Large intestine (tissue), 3 donors: ENCODE data around the gene ETS1. TPM values are rescaled to one million over a fixed set of nuclear protein-coding genes. Genes with fewer than 3 reads are reported as not detected.

ENCODE experiments used
- DNase-seq, 2 donors: peaks; one replicate each; pipeline versions ENCODE4 v3.0.0 to v3.0.0-alpha.2; 2013
- H3K27ac ChIP-seq: one replicate; pipeline ENCODE4 v1.5.1; 2013; ENCODE audit warnings: low read length
- H3K27me3 ChIP-seq: 2 replicates; pipeline ENCODE4 v1.6.1; 2013; ENCODE audit warnings: low read length; ENCODE audit not compliant: control insufficient read depth, insufficient read depth
- H3K36me3 ChIP-seq: 2 replicates; pipeline ENCODE4 v1.6.1; 2013; ENCODE audit warnings: low read length; ENCODE audit not compliant: control insufficient read depth, insufficient read depth
- H3K4me1 ChIP-seq: one replicate; pipeline ENCODE4 v1.6.1; 2013; ENCODE audit warnings: low read length; ENCODE audit not compliant: control insufficient read depth, insufficient read depth
- H3K4me3 ChIP-seq: one replicate; pipeline ENCODE4 v1.5.1; 2013; ENCODE audit warnings: low read length
- H3K9me3 ChIP-seq: one replicate; pipeline ENCODE4 v1.6.1; 2013; ENCODE audit warnings: mild to moderate bottlenecking, low read depth, low read length, moderate library complexity; ENCODE audit not compliant: control insufficient read depth
- WGBS: methylation state at CpG from one replicate; pipeline ENCODE4 v1.1.5; 2013; ENCODE audit warnings: low lambda C conversion rate; ENCODE audit not compliant: insufficient coverage; 5-methylcytosine and 5-hydroxymethylcytosine counted together
- polyA plus RNA-seq: library from polyadenylated mRNA; unstranded; fragments of 120-200 nt; gene quantifications from one replicate; pipeline ENCODE4 v1.2.1, GENCODE V29; 2013

ETS1 gene
- polyA plus RNA-seq, 1 donor = 40.8 TPM

DNA sequence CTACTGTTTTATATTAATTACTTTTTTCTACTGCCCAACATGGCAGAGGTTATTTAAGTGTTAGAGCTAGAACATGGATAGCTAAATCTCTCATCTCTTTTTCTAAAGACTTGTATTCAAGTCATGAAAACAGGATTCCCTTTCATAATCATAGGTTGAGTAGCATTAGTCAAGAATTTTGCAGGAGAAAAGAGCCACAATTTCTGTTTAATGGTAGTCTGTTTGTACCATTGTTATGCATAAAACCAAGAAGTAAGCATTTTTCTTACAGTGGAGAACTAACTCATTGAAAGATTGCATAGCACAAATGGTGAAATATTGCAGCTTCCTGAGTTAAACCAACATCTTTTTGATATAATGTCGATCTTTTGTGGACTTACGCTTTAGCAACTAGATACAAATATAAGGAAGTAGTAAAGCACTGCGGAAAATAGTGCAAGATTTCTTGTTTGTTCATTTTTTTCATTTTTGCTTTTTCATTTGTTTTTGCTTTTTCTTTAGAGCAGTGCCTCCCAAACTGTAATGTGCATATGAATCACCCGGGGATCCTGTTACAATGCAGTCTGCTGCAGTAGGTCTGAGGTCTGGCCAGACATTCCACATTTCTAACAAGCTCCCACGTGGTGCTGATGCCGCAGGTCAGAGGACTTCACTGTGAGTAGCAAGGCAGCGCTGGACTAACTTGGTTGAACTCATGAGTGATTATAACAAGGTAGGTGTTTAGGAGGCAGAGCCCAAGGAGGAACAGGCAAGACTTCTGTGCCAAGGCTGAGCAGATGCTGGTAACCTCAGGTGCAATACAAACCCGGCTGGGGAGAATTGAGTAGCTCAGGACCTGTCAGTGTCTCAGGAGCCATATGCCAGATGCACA is 4.6 kb downstream of the ETS1 start:
- no peak overlapping the region for H3K27ac ChIP-seq
- DNase-seq = no peak
- H3K36me3 ChIP-seq = no peaks in the 10 kb centered on the region
- no peak overlapping the region for H3K4me3 ChIP-seq
- H3K4me1 ChIP-seq = no peaks in the 10 kb centered on the region
- peaks cover 47% of the 10 kb centered on the region for H3K27me3 ChIP-seq
- H3K9me3 ChIP-seq = no peaks in the 10 kb centered on the region
- 33% methylated on average over 1 of the region's 8 CpGs for WGBS

DNA sequence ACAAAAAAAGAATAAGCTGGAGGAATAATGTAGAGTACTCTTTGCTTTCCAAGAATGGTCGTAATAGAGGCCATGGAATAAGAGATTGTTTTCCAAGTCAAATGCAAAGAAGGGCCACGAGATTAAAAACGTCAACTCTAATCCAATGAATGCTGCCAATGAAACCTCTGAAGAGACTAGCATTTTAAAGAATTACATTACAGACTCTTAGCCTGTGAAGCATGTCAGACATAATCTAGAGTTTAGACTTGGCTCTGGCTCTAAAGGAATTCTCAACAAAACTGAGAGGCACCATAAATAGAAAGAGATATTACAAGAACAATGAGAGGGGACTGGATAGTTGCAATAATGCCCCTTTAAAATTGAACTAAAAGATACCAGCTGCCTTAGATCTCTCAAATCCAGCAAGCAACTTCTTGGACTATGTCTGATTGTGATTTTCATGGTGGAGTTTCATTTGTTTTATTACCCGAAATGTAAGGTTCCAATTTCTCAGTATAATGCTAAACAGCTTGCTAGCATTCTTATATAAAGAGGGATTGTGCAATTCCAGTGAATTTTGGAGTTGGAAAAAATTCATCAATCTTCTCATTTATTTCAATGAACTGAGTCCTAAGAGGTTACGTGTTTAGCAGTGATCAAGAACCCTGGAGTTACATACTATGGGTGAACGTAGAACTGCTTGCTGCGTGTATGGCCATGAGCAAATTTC is 5.6 kb downstream of the ETS1 start:
- H3K36me3 ChIP-seq = no peaks in the 10 kb centered on the region
- H3K9me3 ChIP-seq = no peaks in the 10 kb centered on the region
- WGBS = 82% methylated on average over 4 of the region's 7 CpGs
- peaks cover 47% of the 10 kb centered on the region for H3K27me3 ChIP-seq
- no peak overlapping the region for H3K27ac ChIP-seq
- H3K4me3 ChIP-seq = no peak overlapping the region
- no peaks in the 10 kb centered on the region for H3K4me1 ChIP-seq
- no peak for DNase-seq

DNA sequence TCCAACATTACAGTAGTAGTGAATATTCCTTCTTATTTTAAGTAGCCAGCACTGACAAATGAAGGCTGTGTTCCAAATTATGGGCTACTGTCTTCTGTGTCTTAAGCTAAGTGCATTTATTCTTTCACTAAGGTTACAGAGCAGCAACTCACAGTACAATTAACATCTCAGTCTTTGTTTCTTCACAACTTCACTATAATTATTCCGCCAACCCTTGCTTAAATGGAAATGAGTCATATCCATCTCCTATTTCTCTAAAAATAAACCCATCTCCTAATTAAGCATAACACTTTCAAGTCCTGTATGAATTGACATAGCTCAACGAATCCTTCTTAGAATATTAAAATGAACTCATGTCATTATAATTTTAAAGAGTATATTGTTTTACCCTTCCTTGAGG is 6.7 kb downstream of the ETS1 start:
- DNase-seq = no peak
- peaks cover 43% of the 10 kb centered on the region for H3K27me3 ChIP-seq
- no peaks in the 10 kb centered on the region for H3K4me1 ChIP-seq
- no peak overlapping the region for H3K27ac ChIP-seq
- WGBS = 96% methylated on average over 2 of the region's 2 CpGs
- no peaks in the 10 kb centered on the region for H3K36me3 ChIP-seq
- no peak overlapping the region for H3K4me3 ChIP-seq
- no peaks in the 10 kb centered on the region for H3K9me3 ChIP-seq

DNA sequence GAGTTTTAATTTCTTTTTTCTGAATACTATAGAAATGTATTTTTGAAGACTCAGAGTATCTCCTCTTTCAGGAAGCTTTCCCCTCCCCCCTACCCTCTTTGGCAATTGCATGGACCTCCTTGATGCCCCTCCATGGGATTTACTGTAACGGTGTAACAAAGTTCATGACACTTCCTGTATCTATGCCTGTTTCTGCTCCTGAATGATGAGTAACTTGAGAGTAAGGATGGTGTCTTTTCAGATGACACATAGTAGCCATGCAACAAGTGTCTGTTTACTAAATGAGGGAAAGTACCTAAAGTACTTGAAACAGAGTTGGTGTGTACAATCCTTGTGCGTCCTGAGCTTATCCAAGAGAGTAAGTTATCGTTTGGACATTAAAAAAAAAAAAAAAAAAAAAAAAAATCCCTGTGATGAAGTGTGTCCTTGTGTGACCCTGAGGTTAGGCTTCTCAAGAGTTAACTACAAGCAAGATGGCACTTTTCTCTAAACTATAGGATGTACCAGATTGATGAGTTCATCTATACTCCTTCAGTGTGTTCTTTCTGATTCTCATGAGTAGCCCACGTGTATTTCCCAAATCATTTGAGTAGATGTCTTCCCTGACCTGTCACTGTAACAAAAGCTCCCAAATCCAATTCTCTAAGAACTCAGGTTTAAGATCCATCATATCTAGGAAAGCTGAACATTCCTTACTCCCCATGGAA is 7.4 kb downstream of the ETS1 start:
- Histone ChIP-seq H3K27ac (no peak overlapping the region), H3K36me3 (no peaks in the 10 kb centered on the region), H3K4me1 (no peaks in the 10 kb centered on the region), H3K9me3 (no peaks in the 10 kb centered on the region), H3K4me3 (no peak overlapping the region), H3K27me3 (peaks cover 40% of the 10 kb centered on the region)
- WGBS = 67% methylated on average over 1 of the region's 4 CpGs
- no peak for DNase-seq

DNA sequence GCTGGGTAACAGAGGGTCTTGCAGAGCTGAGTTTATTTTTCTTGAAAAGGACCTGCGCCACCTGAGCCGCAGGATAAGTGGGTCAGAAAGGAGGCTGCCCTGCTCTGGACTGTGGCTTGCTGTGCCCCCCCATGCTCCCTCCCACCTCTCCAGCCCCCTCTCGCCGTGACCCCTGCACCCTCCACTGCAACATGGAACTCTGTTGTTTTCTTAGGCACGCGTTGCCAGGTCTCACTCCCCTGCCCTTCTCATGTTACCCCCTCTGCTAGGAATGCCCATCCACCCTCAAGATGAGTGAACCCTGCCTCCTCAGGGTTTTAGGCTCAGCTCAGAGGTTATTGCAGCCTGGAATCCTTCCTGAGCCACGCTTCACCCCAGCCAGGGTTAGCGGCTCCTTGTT is 10.8 kb downstream of the ETS1 start:
- Histone ChIP-seq H3K27me3 (peaks cover 33% of the 10 kb centered on the region), H3K9me3 (no peaks in the 10 kb centered on the region), H3K4me1 (no peaks in the 10 kb centered on the region), H3K27ac (no peak overlapping the region), H3K36me3 (no peaks in the 10 kb centered on the region), H3K4me3 (no peak overlapping the region)
- DNase-seq = no peak
- WGBS = no CpG with 5 or more reads among the region's 8 CpGs

DNA sequence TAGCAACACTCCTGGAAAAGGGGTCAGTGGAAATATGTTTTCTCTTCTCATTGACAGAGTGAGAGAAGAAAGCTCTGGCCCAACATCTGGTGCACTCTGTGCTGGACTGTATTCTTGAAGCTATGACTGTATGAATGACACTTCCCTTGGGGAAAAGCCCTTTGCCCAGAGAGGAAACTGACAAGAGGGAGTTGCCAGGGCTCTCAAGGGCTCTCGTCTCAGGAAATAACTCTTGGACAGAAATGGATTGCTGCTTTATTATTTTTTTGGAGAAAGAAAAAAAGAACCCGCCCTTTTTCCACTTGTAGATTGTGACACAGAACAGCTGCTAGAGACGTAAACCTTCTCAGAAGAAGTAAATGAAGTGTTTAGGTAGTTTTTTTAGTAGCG is 11.4 kb downstream of the ETS1 start:
- Histone ChIP-seq H3K9me3 (no peaks in the 10 kb centered on the region), H3K27ac (no peak overlapping the region), H3K27me3 (peaks cover 33% of the 10 kb centered on the region), H3K4me3 (no peak overlapping the region), H3K36me3 (no peaks in the 10 kb centered on the region), H3K4me1 (no peaks in the 10 kb centered on the region)
- DNase-seq = peak; percentile 35 to 67
- WGBS = 0% methylated on average over 1 of the region's 4 CpGs

DNA sequence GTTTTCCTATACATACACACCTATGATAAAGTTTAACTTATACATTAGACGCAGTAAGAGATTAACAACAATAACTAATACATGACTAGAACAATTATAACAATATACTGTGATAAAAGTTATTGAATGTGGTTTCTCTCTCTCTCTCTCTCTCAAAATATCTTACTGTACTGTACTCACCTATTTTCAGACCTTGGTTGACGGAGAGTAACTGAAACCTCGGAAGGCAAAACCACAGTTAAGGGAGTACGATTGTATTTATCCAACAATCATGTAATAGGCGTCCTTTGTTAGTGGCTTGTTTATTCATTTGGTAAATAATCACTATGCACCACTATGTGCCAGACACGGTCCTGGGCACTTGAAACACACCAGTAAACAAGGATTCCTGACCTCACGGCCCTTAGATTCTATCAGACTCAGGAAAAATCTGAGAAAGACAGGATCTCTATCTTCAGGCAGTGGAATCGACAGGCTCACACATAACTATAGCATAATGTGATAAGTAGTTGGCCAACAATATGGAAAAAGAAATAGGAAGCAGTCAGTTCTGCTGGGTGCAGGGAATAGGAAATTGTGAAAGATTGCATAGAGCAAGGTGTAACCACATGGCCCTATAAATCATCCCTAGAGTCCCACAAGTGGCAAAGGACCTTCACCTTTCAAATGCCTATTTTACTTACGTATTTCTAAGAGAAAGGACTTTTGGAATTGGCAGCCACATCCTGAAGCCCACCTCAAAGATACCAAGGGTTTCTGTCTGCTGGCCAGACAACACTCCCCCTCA is 12.0 kb downstream of the ETS1 start:
- DNase-seq = peak in 1 of 2 donors; percentile 49
- no peaks in the 10 kb centered on the region for H3K4me1 ChIP-seq
- peaks cover 33% of the 10 kb centered on the region for H3K27me3 ChIP-seq
- no CpG with 5 or more reads among the region's 9 CpGs for WGBS
- no peaks in the 10 kb centered on the region for H3K36me3 ChIP-seq
- H3K9me3 ChIP-seq = no peaks in the 10 kb centered on the region
- no peak overlapping the region for H3K27ac ChIP-seq
- H3K4me3 ChIP-seq = no peak overlapping the region

DNA sequence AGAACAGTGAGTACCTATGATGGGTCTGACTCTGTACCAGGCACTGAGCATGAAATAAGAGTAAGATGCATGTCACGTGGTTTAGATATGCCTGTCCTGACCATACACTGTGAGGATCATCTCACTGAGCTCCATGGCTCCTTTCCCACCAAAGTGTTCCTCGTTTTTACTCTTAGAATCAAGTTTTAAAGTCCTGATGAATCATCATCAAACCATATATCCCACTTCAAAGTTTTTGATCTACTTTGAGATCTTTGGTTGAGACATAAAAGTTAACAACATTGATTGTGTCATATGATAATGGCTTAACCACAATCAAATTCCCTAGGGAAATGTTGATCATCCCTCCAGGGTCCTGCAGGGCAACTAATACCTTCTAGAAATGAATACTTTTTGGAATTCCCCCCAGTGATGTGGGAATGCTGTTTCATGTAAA is 12.8 kb downstream of the ETS1 start:
- Histone ChIP-seq H3K27me3 (peaks cover 33% of the 10 kb centered on the region), H3K36me3 (no peaks in the 10 kb centered on the region), H3K9me3 (no peaks in the 10 kb centered on the region), H3K4me3 (no peak overlapping the region), H3K4me1 (no peaks in the 10 kb centered on the region), H3K27ac (no peak overlapping the region)
- 60% methylated on average over 1 of the region's 2 CpGs for WGBS
- DNase-seq = no peak

DNA sequence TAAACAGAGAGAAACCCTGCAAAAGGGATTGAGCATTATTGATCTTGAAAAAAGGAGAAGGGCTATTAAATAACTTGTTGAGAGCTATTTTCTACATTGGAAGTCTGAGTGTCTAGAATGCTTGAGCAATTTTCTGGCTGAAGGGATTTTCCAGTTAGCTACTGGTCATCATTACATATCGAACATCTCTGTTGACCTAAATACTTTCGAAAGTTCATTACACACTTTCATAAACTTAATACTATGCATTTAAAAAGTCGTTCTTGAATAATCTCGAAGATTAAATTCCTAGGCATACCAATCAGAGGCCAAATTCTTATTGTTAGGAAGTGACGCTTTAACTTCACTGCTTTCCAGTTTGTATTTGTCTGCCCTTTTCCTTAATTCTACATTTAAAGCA is 13.7 kb downstream of the ETS1 start:
- no peak for DNase-seq
- Histone ChIP-seq H3K4me1 (no peaks in the 10 kb centered on the region), H3K27ac (no peak overlapping the region), H3K4me3 (no peak overlapping the region), H3K27me3 (peaks cover 32% of the 10 kb centered on the region), H3K9me3 (no peaks in the 10 kb centered on the region), H3K36me3 (no peaks in the 10 kb centered on the region)
- 89% methylated on average over 3 of the region's 5 CpGs for WGBS

DNA sequence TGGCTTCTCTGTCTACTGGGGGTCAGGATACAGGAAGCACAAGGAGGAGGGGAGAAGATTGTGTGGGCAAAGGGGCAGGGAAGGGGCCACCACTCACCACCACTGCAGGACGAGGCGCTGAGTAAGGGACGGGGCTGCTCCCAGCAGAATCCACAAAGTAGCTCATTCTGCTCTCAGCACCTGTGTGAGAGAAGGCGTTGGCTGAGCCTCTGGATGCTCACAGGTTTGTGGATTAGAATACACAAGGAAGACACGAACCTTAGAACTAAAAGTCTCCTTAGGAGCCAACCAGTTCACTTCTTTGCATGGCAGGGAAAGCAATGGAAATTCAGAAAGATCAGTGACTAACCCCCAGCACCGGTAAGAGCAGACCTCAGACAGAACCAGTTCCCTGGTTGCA is 14.4 kb downstream of the ETS1 start:
- DNase-seq = no peak
- H3K27me3 ChIP-seq = peaks cover 37% of the 10 kb centered on the region
- WGBS = no CpG with 5 or more reads among the region's 6 CpGs
- no peak overlapping the region for H3K4me3 ChIP-seq
- H3K4me1 ChIP-seq = no peaks in the 10 kb centered on the region
- H3K36me3 ChIP-seq = no peaks in the 10 kb centered on the region
- H3K27ac ChIP-seq = no peak overlapping the region
- H3K9me3 ChIP-seq = no peaks in the 10 kb centered on the region
